Testis (tissue), 2 donors: Measurements from ENCODE around the gene RIC3.

Experiments
- CTCF ChIP-seq, 3 experiments: fragments of 450-650 bp in 2 of 3; fragments of 200-600 bp in 1 of 3; sonication (generic) in 1 of 3; IDR thresholded peaks; one replicate each; pipeline ENCODE4 v1.5.1; 2016 to 2019; ENCODE audit warnings: antibody characterized with exemption in 3 of 3, mild to moderate bottlenecking in 2 of 3, moderate library complexity in 1 of 3
- POLR2A ChIP-seq: fragments of 450-650 bp; IDR thresholded peaks from one replicate; pipeline ENCODE4 v1.6.1; 2017; ENCODE audit warnings: antibody characterized with exemption, mild to moderate bottlenecking, moderate library complexity

GRCh38 chr11:8056810-8057463 lies 111.9 kb downstream of the RIC3 start:
- TF ChIP-seq CTCF (IDR thresholded peaks at IDR 0.05) (no peak), POLR2A (no peak)
